Progenitor cell of endocrine pancreas (in vitro differentiated cells): ENCODE measurements around the gene UVSSA. TPM values are rescaled to one million over a fixed set of nuclear protein-coding genes. Genes with fewer than 3 reads are reported as not detected.

ENCODE experiments used
- DNase-seq: peaks from one replicate; pipeline ENCODE4 v3.0.0; 2021; ENCODE audit warnings: low spot score; ENCODE audit not compliant: unreplicated experiment
- H3K27ac Mint-ChIP-seq: 2 replicates; pipeline ENCODE4 v1.8.0; 2021; ENCODE audit warnings: mild to moderate bottlenecking, moderate library complexity, mixed read lengths
- H3K27me3 Mint-ChIP-seq: 2 replicates; pipeline ENCODE4 v1.8.0; 2021; ENCODE audit warnings: mixed read lengths
- H3K36me3 Mint-ChIP-seq: 2 replicates; pipeline ENCODE4 v1.8.0; 2022; ENCODE audit warnings: mixed read lengths; ENCODE audit not compliant: insufficient read depth
- H3K4me1 Mint-ChIP-seq: 2 replicates; pipeline ENCODE4 v1.8.0; 2021; ENCODE audit warnings: low read depth, mixed read lengths
- H3K4me3 Mint-ChIP-seq: 2 replicates; pipeline ENCODE4 v1.8.0; 2021; ENCODE audit warnings: low read depth, mild to moderate bottlenecking, moderate library complexity, mixed read lengths
- H3K9me3 Mint-ChIP-seq: 2 replicates; pipeline ENCODE4 v1.8.0; 2021; ENCODE audit warnings: low read depth, mixed read lengths
- CTCF ChIP-seq: fragments of 200-600 bp; sonication (generic); IDR thresholded peaks from one replicate; pipeline ENCODE4 v1.5.0; 2021; ENCODE audit warnings: antibody characterized with exemption, mild to moderate bottlenecking; ENCODE audit not compliant: unreplicated experiment
- total RNA-seq: library from RNA; stranded (reverse); gene quantifications from 2 replicates; pipeline ENCODE4 v1.2.1, GENCODE V29; 2021

Gene UVSSA
- total RNA-seq, 1 donor from 2014 or later, result 32.5 TPM

- no peaks in the 10 kb centered on the region for H3K9me3 Mint-ChIP-seq
- peak overlapping the region; percentile 95 for H3K27ac Mint-ChIP-seq
- peak overlapping the region; percentile 83 for H3K4me3 Mint-ChIP-seq
- peaks cover 24% of the 10 kb centered on the region for H3K4me1 Mint-ChIP-seq
- DNase-seq, result no peak
- no peak for TF ChIP-seq CTCF
- peaks cover 4% of the 10 kb centered on the region for H3K36me3 Mint-ChIP-seq
- H3K27me3 Mint-ChIP-seq, result no peaks in the 10 kb centered on the region
These were observed 429 bp downstream of the UVSSA start for GRCh38 chr4:1347410-1347864.

GRCh38 chr4:1348014-1348513, 1.1 kb downstream of the UVSSA start:
- Mint-ChIP-seq H3K27ac (peak overlapping the region; percentile 95), H3K36me3 (peaks cover 6% of the 10 kb centered on the region), H3K27me3 (no peaks in the 10 kb centered on the region), H3K9me3 (no peaks in the 10 kb centered on the region), H3K4me3 (peak overlapping the region; percentile 83), H3K4me1 (peaks cover 24% of the 10 kb centered on the region)
- DNase-seq, result no peak
- TF ChIP-seq CTCF, result no peak

- no peak for TF ChIP-seq CTCF
- Mint-ChIP-seq H3K9me3 (no peaks in the 10 kb centered on the region), H3K4me1 (peaks cover 24% of the 10 kb centered on the region), H3K27ac (peak overlapping the region; percentile 82), H3K36me3 (peaks cover 5% of the 10 kb centered on the region), H3K27me3 (no peaks in the 10 kb centered on the region), H3K4me3 (peak overlapping the region; percentile 50)
- no peak for DNase-seq
These were observed 1.7 kb downstream of the UVSSA start for GRCh38 chr4:1348746-1349145.

GRCh38 chr4:1349359-1350168, 2.6 kb downstream of the UVSSA start:
- TF ChIP-seq CTCF, result no peak
- Mint-ChIP-seq H3K4me1 (peaks cover 22% of the 10 kb centered on the region), H3K27ac (no peak overlapping the region), H3K36me3 (peaks cover 3% of the 10 kb centered on the region), H3K4me3 (no peak overlapping the region), H3K27me3 (no peaks in the 10 kb centered on the region), H3K9me3 (no peaks in the 10 kb centered on the region)
- no peak for DNase-seq

- Mint-ChIP-seq H3K4me3 (no peak overlapping the region), H3K9me3 (no peaks in the 10 kb centered on the region), H3K36me3 (peaks cover 2% of the 10 kb centered on the region), H3K27me3 (no peaks in the 10 kb centered on the region), H3K4me1 (peaks cover 16% of the 10 kb centered on the region), H3K27ac (peak overlapping the region; percentile 56)
- DNase-seq, result no peak
- TF ChIP-seq CTCF, result no peak
These were observed 3.1 kb downstream of the UVSSA start for GRCh38 chr4:1350169-1350520.
